GM21360 (cell line): ENCODE results near the gene TPM1.
"Not testable (repeated sequence)": the region's sequence is repeated elsewhere in the genome, so short reads cannot be mapped to it uniquely, and the experiment has no call there.

Source experiments
- ATAC-seq: cut with Tn5 transposase; IDR thresholded peaks from one replicate; pipeline ENCODE4 v1.9.1; 2021; ENCODE audit warnings: mild to moderate bottlenecking, moderate library complexity; ENCODE audit not compliant: unreplicated experiment

Gene TPM1

DNA sequence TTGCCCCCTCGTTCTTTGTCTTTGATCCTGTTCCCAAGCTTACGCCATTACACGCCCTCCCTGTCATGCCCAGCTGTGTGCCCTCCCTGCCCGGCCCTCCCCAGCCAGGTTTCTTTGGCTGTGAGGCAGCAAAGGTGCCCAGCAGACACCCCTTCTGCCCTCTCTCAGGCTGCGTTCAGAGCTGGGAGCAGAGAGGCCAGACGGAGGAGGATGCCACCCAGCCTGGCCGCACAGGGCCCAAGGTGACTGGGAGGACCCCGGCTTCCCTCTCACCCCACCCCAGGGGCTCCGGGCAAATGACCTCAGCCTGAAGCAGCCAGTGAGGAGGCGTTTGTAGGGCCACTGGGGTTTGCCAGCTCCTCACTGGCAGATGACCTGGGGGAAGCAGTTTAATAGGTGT is 48.3 kb downstream of the TPM1 start:
- ATAC-seq, result no peak

DNA sequence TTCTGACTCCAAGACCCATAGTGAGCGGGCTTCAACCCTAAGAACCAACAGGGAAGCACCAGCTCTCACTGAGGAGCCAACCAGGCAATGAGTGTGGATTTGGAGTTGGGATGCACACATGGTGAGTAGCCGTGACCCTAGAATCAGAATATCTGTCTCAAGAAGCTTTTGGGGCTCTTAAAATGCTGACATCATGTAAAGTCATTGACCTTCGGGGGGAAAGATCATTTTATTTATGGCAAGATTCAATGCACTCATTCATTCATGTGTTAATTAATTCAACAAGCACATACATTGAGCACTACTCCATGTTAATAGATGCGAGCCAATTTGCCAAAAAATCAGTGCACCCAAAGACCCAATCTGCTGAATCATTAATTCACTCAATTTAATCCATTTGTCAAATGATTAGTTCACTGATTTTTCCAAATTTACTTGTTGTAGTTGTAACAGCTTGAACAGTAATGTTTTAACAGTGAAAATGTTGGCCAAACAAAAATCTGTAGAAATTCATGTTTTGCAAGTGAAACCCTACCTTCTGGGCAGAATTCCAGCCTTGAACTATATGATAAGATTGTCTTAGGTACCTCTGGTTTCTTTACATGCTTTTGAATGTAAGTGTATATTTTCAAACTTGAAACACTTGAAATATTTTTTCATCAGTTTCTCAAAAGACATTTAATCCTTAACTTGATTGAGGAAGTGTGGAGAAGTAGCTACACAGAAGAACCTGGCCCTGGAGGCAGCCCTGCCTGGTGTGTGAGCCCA is 49.3 kb downstream of the TPM1 start:
- no peak for ATAC-seq

DNA sequence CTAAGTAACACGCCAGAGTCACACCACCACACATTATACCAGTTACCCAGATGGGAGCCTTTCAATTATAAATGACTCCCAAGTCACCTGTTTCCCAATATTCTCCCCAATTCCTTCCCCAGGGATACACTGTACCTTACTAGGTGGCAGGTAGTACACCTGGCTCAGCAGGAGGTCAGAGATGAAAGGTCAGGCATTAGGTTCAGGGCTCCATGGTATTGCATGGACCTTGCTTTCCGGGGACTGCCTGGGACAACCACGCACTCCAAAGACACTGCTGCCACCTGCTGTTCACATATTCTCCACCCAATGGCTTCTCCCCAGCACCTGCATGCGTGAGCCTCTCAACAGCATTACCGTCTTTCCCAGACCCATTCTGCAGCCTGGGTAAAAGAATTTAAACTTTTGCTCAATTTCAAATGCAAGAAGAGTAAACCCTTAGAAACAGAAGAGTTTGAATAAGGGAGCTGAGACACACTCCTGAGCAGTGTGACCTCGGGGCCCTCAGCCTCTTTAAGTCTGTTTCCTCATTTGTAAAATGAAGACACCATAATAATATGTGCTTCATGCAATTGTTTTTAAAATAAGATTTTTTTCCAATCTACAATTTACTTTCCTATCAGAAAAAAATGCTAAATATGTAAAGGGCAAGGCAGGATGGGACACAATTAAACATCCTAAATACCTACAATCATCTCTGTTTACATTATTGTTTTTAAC is 51.1 kb downstream of the TPM1 start:
- no peak for ATAC-seq

DNA sequence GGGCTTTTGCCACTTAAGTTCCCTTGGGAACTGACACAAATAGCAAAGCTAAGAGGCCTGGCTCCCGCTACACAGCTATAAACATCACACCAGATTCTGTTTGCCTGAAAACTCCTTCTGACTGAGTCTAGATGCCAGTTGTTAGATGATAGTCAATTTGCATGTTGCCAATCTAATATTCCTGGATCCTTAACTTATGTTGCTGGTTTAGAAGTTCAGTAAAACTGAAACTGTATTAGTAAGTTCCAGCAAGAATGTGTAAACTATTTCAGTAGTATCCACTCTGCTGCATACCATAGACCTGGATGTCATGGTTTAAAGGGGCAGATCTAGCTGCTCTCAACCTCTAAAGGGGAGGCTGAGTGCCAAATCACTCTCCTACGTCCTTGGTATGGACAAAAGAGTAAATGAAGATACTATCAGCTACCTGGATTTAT is 52.0 kb downstream of the TPM1 start:
- ATAC-seq, result no peak

DNA sequence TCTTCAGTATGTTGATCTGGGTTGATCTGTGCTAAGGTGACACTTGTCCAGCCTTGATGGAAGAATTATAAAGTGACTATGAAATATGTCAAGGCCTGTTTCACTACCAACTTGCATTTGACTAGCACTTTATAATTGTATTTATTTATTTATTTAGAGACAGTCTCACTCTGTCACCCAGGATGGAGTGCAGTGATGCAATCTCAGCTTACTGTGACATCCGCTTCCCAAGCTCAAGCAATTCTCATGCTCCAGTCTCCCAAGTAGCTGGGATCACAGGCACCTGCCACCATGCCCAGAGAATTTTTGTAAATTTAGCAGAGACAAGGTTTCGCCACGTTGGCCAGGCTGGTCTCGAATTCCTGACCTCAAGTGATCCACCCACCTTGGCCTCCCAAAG is 53.6 kb downstream of the TPM1 start:
- ATAC-seq, result no peak

DNA sequence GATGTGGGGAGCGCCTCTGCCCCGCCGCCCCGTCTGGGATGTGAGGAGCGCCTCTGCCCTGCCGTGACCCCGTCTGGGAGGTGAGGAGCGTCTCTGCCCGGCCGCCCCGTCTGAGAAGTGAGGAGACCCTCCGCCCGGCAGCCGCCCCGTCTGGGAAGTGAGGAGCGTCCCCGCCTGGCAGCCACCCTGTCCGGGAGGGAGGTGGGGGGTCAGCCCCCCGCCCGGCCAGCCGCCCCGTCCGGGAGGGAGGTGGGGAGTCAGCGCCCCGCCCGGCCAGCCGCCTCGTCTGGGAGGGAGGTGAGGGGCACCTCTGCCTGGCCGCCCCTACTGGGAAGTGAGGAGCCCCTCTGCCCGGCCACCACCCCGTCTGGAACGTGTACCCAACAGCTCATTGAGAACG is 56.4 kb downstream of the TPM1 start:
- ATAC-seq, result not testable (repeated sequence)

DNA sequence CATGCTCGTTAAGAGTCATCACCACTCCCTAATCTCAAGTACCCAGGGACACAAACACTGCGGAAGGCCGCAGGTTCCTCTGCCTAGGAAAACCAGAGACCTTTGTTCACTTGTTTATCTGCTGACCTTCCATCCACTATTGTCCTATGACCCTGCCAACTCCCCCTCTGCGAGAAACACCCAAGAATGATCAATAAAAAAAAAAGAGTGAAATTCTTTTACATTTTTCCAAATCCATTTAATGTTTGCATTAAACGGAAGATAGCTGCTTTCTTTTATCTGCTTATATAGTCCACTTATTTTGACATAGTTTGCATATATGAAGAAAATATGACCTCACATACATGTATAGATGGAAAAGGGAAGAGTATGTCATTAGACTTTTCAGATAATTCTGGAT is 57.0 kb downstream of the TPM1 start:
- ATAC-seq, result not testable (repeated sequence)

DNA sequence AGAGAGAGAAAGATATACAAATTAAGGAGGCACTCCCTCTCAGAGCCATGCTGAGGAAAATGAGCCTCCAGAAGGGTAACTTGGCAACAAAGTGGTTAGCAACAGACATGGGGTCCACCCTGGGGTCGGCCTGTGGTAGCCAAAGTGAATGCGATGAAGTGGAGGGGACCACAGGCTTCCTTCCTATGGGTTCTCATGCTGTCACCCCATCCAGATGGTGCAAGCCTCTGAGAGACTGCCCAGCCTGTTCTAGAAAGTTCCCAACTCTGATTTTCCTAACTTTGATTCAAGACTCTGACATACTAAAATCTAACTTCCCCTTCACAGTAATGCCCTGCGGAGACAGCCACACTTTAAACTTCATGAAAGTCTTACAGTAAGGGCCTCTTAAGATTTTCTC is 60.9 kb downstream of the TPM1 start:
- no peak for ATAC-seq

DNA sequence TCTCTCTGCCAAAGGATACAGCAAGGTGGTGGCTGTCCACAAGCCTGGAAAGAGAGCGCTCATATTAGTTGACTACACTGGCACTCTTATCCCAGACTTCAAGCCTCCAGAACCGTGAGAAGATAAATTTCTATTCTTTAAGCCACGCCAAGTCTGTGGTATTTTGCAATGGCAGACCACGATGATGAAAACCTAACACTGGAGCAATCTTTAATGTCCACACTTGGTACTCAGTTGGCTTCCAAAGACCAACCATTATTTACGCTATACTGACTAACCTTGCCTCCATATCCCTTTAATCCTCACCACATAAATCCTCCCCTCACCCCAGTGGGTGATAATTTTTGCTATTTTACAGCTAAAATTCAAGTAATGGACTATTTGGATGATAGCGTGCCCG is 62.2 kb downstream of the TPM1 start:
- no peak for ATAC-seq

DNA sequence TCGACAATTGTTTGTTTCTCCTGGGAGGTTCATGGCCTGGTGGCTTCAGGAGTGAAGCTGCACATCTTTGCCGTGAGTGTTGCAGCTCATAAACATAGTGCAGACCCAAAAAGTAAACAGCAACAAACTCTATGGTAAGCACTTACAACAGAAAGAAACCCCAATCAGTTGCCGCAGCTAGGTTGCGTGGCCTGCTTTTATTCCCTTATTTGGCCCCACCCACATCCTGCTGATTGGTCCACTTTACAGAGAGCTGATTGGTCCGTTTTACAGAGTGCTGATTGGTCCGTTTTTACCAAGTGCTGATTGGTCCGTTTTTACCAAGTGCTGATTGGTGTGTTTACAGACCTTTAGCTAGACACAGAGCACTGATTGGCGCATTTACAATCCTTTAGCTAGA is 62.8 kb downstream of the TPM1 start:
- not testable (repeated sequence) for ATAC-seq

DNA sequence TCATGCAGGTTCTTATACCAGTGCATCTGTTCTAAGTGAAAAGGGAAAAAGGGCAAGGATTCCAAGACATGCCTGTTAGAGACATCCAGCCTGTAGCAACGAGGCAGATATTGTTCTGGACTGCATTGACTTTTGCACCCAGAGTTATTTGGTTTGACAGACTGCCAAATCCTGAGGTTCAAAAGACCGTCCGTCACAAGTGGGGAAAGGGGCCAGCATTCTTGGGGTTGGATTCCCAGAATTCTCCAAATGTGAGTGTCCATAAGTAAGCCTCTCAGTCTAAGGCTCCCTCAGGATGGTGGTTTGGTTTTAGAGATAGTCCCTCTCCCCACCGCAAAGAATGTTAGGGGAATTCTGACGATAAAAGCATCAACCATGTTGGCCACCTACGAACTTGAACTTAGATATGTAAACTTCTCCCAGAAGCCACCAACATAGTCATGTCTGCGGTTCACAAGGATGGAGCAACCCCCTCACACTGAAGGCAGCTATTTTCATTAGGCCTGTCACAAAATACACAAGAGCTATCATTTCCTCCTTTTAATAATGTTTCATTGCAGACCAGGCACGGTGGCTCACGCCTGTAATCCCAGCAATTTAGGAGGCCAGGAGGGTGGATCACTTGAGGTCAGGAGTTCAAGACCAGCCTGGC is 65.5 kb downstream of the TPM1 start:
- ATAC-seq, result no peak

DNA sequence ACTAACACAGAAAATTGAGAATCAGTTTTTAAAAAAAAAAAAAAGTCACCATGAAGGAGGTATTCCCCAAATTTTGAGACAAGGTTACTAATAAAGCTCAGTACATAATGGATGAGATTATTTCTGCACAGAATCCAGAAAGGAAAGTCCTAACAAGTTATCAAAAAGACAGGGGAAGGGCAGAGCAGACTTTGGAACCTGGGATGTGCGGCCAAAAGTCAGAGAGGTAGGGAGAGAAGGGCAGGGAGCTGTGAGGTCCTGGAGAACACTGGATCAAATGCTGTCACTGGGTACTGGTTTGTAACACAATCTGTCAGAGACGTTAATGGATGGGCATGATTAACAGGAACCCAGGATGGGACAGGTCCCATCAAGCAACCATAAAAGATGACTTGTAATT is 67.0 kb downstream of the TPM1 start:
- ATAC-seq, result no peak

DNA sequence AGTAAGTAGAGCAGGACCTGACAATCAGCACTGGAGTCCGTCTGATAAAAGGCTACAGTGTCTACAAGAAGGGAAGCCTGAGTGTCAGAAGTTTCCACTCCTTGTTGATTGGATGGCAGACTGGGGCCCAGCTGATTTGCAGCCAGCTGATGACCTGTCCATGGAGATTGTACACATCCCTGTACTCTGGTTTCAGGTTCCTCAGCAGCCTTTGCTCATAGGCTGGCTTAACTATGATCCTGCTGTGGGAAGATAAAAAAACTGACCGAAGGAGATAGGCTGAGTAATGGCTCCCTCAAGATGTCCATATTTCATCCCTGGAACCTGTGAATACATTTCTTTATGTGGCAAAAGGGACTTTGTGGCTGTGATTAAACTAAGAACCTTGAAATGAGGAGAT is 67.4 kb downstream of the TPM1 start:
- ATAC-seq, result no peak

DNA sequence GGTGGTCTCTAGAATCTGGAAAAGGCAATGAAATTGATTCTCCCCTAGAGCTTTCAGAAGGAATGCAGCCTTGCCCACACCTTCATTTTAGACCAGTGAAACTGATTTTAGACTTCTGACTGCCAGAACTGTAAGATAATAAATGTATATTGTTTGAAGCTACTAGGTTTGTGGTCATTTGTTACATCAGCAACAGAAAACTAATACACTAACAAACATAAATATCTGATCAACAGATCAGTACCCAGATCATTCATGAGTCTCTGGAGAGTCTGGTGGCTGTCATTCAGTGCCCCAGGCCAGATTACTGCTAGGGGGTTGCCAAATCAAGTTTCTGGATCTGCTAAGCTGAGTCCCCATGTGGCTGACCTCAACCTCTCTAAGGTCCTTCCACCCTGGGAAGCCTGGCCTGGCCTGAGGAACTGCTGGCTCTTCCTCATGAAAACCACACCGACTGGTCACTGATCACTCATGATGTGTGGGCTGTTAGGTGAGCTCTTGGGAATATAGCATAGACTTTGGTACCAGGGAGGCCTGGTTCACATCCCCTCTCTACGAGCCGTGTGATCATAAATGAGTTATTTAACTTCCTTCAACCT is 68.0 kb downstream of the TPM1 start:
- no peak for ATAC-seq

DNA sequence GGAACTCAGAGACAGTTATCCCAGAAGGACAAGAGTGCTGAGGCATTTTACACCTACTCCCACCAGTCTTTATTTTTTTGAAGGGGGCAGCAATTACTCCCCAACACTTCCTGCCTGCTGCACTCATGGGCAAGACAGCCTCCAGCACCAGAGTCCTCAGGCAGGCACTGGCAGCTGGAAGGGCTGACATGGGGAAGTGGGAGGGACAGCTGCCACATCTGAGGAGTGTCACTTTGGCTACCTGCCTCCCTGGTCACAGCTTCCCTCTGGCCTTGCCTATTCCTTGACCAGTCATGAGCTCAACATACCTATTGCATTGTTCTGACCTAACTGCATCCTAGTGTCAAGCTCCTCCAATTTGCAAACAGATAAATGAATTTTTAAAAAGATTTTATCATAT is 68.9 kb downstream of the TPM1 start:
- ATAC-seq, result no peak

DNA sequence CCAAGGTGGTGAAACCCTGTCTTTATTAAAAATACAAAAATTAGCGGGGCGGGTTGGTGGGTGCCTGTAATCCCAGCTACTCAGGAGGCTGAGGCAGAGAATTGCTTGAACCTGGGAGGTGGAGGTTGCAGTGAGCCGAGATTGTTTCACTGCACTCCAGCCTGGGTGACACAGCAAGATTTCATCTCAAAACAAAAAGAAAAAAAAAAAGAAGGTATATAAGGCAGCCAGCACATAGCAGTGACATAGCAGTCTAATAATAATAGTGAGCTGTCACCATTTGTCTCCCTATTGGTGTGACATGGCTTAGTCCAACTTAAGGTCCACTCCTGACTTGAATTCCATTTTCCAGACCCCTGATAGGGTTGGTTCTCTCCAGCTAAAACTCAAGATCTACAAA is 70.3 kb downstream of the TPM1 start:
- no peak for ATAC-seq

DNA sequence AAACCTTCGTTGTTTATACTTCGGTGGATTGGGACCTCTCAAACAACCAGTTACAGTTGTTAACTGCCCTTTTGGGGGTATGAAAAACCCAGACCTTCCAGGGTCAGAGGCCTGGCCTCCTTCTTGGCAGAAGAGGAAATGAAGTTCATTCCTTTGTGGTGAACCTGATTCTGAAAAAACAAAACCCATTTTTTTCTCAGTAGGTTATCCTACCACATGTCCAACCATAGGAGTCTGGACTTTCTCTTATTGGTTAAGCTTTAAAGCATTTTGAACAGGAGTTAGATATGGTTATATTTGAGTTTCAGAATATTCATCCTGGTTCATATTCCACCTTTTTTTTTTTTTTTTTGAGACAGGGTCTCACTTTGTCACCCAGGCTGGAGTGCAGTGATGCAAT is 71.9 kb downstream of the TPM1 start:
- no peak for ATAC-seq
